NCI-H446 (cell line): ENCODE data around the gene RBPJL.

Source experiments
- DNase-seq, 2 experiments: peaks; one replicate each; lab custom pipeline; 2025; lab: John Stamatoyannopoulos, UW

RBPJL gene

GRCh38 chr20:45317826-45318225 lies 11.2 kb downstream of the RBPJL start:
- DNase-seq: no peak

DNA sequence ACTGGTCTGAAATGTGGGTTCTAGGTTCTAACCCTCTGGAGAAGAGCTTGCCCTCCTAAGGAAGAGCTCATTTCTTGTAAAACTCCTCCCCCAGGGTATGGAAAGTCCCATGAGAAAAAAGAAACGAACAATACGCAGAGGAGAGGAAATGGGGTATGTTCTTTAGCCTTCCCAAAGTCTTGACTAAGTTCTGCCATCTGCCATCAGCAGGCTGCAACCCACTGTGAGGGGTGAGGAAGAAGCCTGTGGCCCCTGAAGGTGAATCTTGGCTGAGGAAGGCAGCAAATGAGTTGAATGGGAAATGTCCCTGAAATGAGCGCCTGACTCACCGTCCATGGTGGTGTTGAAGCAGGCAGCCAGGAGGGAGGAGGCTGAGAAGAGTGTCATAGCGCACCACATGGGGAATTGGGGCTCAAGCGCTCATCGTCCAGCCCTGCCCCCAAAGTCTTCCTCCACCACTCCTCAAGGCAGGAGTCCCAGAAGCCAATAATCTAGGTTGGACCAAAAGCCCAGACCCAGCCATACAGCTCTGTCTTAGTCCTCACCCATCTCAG lies 11.8 kb downstream of the RBPJL start:
- no peak for DNase-seq

- DNase-seq: no peak
Measured at GRCh38 chr20:45318948-45319347, 12.3 kb downstream of the RBPJL start.

GRCh38 chr20:45320948-45321595 lies 14.4 kb downstream of the RBPJL start:
- DNase-seq: no peak

DNA sequence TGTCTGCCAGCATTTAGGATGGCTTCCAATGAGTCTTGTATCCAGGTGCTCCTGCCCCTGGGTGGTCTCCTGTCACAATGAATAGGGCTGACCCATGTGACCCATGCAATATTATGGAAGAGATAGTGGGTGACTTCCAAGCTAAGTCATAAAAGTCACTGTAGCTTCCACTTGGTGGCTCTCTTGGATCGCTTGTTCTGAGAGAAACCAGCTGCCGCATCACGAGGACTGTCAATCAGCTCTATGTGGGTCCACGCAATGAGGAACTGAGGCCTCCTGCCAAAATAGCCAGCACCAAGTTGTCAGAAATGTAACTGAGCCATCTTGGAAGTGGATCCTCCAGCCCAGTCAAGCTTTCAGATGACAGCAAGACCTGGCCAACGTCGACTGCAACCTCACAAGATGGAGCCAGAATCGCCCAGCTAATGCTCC lies 16.3 kb downstream of the RBPJL start:
- DNase-seq: peak; percentile 7 to 24

GRCh38 chr20:45323731-45324130 lies 17.1 kb downstream of the RBPJL start:
- no peak for DNase-seq

- DNase-seq: no peak
Measured at GRCh38 chr20:45325371-45325770, 18.7 kb downstream of the RBPJL start.

GRCh38 chr20:45328451-45328850 lies 21.8 kb downstream of the RBPJL start:
- DNase-seq: no peak

DNA sequence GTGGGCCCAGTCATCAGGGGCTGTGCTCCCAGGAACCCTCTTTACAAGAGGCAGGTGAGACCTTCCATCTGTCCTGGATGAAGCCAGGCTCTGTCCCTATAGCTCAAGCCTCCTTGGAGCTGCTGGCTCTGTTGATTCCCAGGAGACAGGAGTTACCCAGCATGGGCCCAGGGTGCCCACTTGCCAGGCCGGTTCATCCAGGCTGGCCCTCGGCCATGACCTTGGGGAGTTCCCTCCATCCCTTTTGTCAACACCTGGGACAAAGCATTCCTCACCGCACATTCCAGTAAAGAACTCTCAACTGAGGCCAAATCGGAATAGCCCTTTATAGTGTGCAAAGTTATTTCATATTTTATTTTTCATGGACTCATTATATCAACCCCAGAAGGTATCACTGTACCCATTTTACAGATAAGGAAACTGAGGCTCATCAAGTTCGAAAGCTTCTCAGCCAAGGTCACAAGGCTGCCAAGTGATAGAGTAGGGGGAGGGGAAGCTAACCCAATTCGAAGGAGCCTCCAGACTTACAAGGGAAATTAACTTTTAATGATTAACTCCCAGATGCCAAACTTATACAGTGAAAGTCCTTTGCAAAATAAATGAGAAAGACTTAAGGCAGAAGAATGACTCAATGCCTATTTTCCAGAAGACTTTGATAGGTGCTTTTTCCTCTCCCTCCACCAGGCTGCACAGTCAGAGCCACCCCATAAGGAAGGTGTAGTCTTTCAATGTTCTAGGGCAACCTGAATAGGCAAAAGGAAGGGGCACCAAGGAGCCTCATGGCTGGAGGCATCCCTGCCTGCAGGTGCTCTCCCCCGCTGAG lies 23.1 kb downstream of the RBPJL start:
- no peak for DNase-seq

- DNase-seq: no peak
Measured at GRCh38 chr20:45330476-45330875, 23.8 kb downstream of the RBPJL start.

- DNase-seq: no peak
Measured at GRCh38 chr20:45336530-45337366, 30.1 kb downstream of the RBPJL start.

DNA sequence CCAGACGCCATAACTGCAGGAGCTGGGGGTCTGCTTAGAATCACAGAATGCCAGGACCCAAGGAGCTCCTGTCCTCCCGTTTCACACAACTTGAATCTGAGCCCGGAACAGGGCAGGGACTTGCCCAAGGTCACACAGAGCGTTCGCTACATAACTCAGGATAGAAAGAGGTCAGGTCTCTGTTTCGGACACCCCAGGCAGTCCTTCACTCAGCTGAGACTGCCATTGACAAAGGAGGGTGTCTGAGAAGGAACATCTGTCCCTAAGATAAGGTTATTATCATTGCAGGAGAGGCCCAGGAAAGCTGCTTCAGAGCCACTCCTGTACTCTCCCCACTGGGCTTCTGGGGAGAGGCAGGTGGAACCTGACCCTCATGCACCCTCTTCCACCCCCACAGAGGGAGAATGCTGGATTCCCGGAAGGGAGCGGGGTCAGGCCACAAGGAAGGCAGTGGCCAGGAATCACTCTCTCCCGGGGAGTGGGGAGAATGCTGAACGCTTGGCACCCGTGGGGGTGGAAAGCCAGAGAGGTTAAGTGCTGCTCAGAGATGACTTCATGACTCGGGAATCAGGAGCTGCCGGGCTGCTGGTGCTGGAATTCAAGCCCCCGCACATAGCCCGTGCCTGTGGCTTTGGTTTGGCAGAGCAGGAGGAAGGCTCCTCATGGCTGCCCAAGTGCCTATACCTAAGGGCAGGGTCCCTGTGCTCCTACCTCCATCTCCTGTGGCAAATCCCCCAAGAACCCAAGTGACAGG lies 30.9 kb downstream of the RBPJL start:
- DNase-seq: no peak

DNA sequence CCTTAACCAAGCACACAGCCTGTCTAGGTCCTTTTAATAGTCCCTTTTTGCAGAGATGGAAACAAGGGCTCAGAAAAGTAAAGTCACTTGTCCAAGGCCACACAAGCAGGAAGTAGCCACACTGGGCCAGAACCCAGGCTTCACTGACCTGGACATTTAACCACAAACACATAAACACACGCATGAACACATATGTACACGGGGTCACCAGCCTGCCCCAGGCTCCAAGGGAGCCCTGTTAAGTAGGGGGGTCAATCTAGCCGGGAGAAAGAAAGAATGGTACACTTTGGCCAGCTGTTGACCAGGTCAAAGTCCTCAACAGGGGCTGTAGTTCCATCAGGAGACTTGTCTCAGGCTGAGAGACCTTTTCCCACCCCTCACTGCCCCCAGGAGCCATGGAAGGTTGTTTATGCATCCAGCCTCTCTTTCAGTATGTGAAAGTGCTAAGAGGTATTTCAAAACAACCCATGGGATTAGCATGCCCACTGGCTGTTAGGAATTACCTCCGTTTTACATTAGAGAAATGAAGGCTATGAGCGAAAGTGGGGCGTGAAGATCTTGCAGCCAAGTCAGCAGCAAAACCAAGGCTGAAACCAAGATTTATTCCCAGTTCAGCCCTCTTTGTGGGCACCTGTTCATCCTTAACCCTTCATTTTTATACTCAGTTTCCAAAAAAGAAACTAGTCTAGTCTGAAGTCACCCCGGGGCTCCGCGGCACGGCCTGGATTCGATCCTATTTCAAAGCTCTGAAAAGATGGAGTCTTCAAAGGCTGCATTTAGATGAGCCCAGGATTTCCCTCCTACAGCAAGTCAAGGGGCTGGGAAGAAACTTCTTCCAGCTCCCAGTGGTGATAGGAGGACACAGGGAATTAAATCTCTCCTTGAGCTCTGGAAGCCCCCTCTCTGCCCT lies 31.7 kb downstream of the RBPJL start:
- no peak for DNase-seq

- DNase-seq: no peak
Measured at GRCh38 chr20:45339084-45339483, 32.4 kb downstream of the RBPJL start.

- DNase-seq: no peak
Measured at GRCh38 chr20:45339799-45340198, 33.2 kb downstream of the RBPJL start.

DNA sequence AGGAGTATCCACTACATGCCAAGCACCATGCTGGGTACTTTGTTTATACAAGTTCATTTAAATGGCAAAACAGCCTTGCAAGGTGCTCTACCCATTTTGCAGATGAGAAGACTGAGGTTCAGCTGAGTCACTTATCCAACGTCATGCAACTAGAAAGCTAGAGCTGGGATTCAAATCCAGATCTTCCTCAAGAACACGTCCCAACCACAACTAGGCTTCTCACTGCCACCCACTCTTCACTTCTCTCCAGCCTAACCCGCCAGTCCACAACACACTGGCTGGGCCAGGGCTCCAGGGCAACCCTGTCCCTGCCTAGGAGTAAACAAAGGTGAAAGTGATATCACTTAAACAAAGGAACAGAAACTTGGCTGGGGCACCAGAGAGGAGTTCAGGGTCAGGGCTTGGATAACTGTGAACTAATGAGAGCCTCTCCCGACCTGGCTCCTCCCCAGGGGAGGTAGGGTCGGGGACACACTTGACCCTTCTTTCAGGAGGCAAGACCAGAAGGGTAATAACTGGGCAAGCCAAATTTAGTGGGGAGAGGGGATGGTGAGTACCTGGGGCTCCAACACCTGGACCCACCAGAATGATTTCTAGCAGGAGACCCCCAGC lies 33.7 kb downstream of the RBPJL start:
- DNase-seq: no peak

GRCh38 chr20:45340951-45341350 lies 34.3 kb downstream of the RBPJL start:
- DNase-seq: no peak

- no peak for DNase-seq
Measured at GRCh38 chr20:45341579-45341938, 34.9 kb downstream of the RBPJL start.

GRCh38 chr20:45341939-45342854 lies 35.6 kb downstream of the RBPJL start:
- DNase-seq: no peak
